CD14-positive monocyte (primary cell): ENCODE results near the gene C10orf143. TPM values are rescaled to one million over a fixed set of nuclear protein-coding genes. Genes with fewer than 3 reads are reported as not detected.

Experiments used
- DNase-seq, 3 donors: peaks; one replicate each; pipeline ENCODE4 v3.0.0-alpha.2; 2011 to 2022
- H2AFZ ChIP-seq: 2 replicates; pipeline ENCODE4 v1.6.0; 2012; ENCODE audit warnings: mild to moderate bottlenecking, low read depth, low read length, inconsistent platforms; ENCODE audit not compliant: insufficient read depth, poor library complexity, severe bottlenecking
- H3K27ac ChIP-seq, 2 donors: 1 replicate in 1 of 2; 2 replicates in 1 of 2; pipeline ENCODE4 v1.5.1; 2012 to 2013; ENCODE audit warnings: low read length in 2 of 2, control low read depth in 1 of 2, inconsistent platforms in 1 of 2, low read depth in 1 of 2, mild to moderate bottlenecking in 1 of 2
- H3K27me3 ChIP-seq, 2 donors: one replicate each; pipeline versions ENCODE4 v1.6.0 to v1.6.1; 2011 to 2013; ENCODE audit warnings: low read length in 2 of 2; ENCODE audit not compliant: control insufficient read depth in 2 of 2, insufficient read depth in 2 of 2
- H3K36me3 ChIP-seq, 2 donors: replicated peaks in 1 of 2; 1 replicate in 1 of 2; 2 replicates in 1 of 2; pipeline versions ENCODE4 v1.5.1 to v1.6.1; 2012 to 2013; ENCODE audit warnings: low read length in 2 of 2, control low read depth in 1 of 2, inconsistent platforms in 1 of 2, mild to moderate bottlenecking in 1 of 2; ENCODE audit not compliant: insufficient read depth in 2 of 2, control insufficient read depth in 1 of 2
- H3K4me1 ChIP-seq, 2 donors: 1 replicate in 1 of 2; 2 replicates in 1 of 2; pipeline versions ENCODE4 v1.5.1 to v1.6.1; 2012 to 2013; ENCODE audit warnings: low read length in 2 of 2, control low read depth in 1 of 2, inconsistent platforms in 1 of 2, mild to moderate bottlenecking in 1 of 2, moderate library complexity in 1 of 2; ENCODE audit not compliant: insufficient read depth in 2 of 2, control insufficient read depth in 1 of 2
- H3K4me2 ChIP-seq: replicated peaks from 2 replicates; pipeline ENCODE3; 2012; ENCODE audit warnings: low read length, moderate library complexity, mild to moderate bottlenecking; ENCODE audit not compliant: poor library complexity, severe bottlenecking; ENCODE audit errors: extremely low read depth
- H3K4me3 ChIP-seq, 3 experiments: fragments of 200-600 bp in 1 of 3; sonication (generic) in 1 of 3; replicated peaks in 1 of 3; 1 replicate in 2 of 3; 2 replicates in 1 of 3; pipeline ENCODE4 v1.5.1; 2011 to 2013; ENCODE audit warnings: low read length in 3 of 3, mild to moderate bottlenecking in 3 of 3, control low read depth in 2 of 3, low read depth in 2 of 3, inconsistent platforms in 1 of 3, moderate library complexity in 1 of 3
- H3K79me2 ChIP-seq: 2 replicates; pipeline ENCODE4 v1.6.0; 2012; ENCODE audit warnings: mild to moderate bottlenecking, control low read depth, inconsistent platforms, low read length, moderate library complexity; ENCODE audit not compliant: insufficient read depth
- H3K9ac ChIP-seq: 2 replicates; pipeline ENCODE4 v1.6.0; 2017; ENCODE audit warnings: low read length, mild to moderate bottlenecking; ENCODE audit not compliant: insufficient read depth, poor library complexity, severe bottlenecking
- H3K9me3 ChIP-seq, 2 donors: replicated peaks in 1 of 2; 1 replicate in 1 of 2; 2 replicates in 1 of 2; pipeline versions ENCODE4 v1.5.1 to v1.6.1; 2012 to 2013; ENCODE audit warnings: low read length in 2 of 2, control low read depth in 1 of 2; ENCODE audit not compliant: control insufficient read depth in 1 of 2, insufficient read depth in 1 of 2
- H4K20me1 ChIP-seq: 2 replicates; pipeline ENCODE4 v1.6.0; 2012; ENCODE audit warnings: mild to moderate bottlenecking, low read length, control low read depth, moderate library complexity; ENCODE audit not compliant: insufficient read depth
- H3K27ac Mint-ChIP-seq, 7 donors: one replicate each; pipeline ENCODE4 v1.8.0; 2020; ENCODE audit warnings: mild to moderate bottlenecking in 7 of 7, mixed read lengths in 7 of 7, moderate library complexity in 6 of 7, inconsistent platforms in 2 of 7
- H3K27me3 Mint-ChIP-seq, 3 donors: one replicate each; pipeline ENCODE4 v1.8.0; 2021 to 2022; ENCODE audit warnings: low read depth in 3 of 3, mild to moderate bottlenecking in 3 of 3, mixed read lengths in 3 of 3, moderate library complexity in 3 of 3, inconsistent platforms in 1 of 3
- H3K36me3 Mint-ChIP-seq, 2 donors: one replicate each; pipeline ENCODE4 v1.8.0; 2020; ENCODE audit warnings: mixed read lengths in 2 of 2, inconsistent platforms in 1 of 2, mild to moderate bottlenecking in 1 of 2
- H3K4me1 Mint-ChIP-seq: one replicate; pipeline ENCODE4 v1.8.0; 2020; ENCODE audit warnings: mild to moderate bottlenecking, mixed read lengths
- H3K4me3 Mint-ChIP-seq, 2 donors: one replicate each; pipeline ENCODE4 v1.8.0; 2020; ENCODE audit warnings: mild to moderate bottlenecking in 2 of 2, mixed read lengths in 2 of 2, moderate library complexity in 1 of 2
- H3K9me3 Mint-ChIP-seq, 7 donors: one replicate each; pipeline ENCODE4 v1.8.0; 2020 to 2022; ENCODE audit warnings: mixed read lengths in 7 of 7, mild to moderate bottlenecking in 6 of 7, moderate library complexity in 6 of 7, inconsistent platforms in 2 of 7
- CTCF ChIP-seq: fragments of 200-600 bp; IDR thresholded peaks from one replicate; pipeline ENCODE4 v1.8.0; 2022; ENCODE audit warnings: antibody characterized with exemption, mild to moderate bottlenecking
- WGBS: methylation state at CpG from one replicate; pipeline ENCODE4 v1.1.5; 2013; ENCODE audit warnings: missing lambda C conversion rate; ENCODE audit not compliant: insufficient coverage; 5-methylcytosine and 5-hydroxymethylcytosine counted together
- intact Hi-C, 2 donors: fragments of 100-400 bp; cut with micrococcal nuclease; formaldehyde crosslinking; loops; one replicate each; pipeline versions ENCODE4 v1.15.0 to v1.15.1; 2023
- polyA plus RNA-seq, 3 donors: library from polyadenylated mRNA; depleted of rRNA in 1 of 3; unstranded in 2 of 3; stranded (reverse) in 1 of 3; fragments of 300-500 nt in 2 of 3; fragments of >200 nt in 1 of 3; fragmentation: Illumina TruSeq in 2 of 3; gene quantifications; 1 replicate in 2 of 3; 2 replicates in 1 of 3; pipeline ENCODE4 v1.2.3, GENCODE V29; 2012 to 2021

C10orf143 gene
- polyA plus RNA-seq, 3 donors, result 3.6 to 11.6 (median 8.0) TPM

- no peak for TF ChIP-seq CTCF
- Mint-ChIP-seq H3K27me3 (peaks cover 1 to 6% (median 3%) of the 10 kb centered on the region in 3 donors), H3K27ac (peak overlapping the region in 1 of 7 donors; percentile 26), H3K9me3 (peaks cover 0 to 11% (median 4%) of the 10 kb centered on the region in 7 donors), H3K4me3 (no peak overlapping the region), H3K36me3 (no peaks in the 10 kb centered on the region), H3K4me1 (no peaks in the 10 kb centered on the region)
- no peak overlapping the region for H3K4me2 ChIP-seq
- intact Hi-C loops, result no loop called here
- no peak overlapping the region for H2AFZ ChIP-seq
- no peak overlapping the region for H3K9ac ChIP-seq
- no peak overlapping the region for H3K27ac ChIP-seq
- DNase-seq, result no peak
- H3K27me3 ChIP-seq, result no peaks in the 10 kb centered on the region
- H3K9me3 ChIP-seq, result no peaks in the 10 kb centered on the region
- no CpG with 5 or more reads among the region's 4 CpGs for WGBS
- H3K4me1 ChIP-seq, result no peaks in the 10 kb centered on the region
- H3K4me3 ChIP-seq, result no peak overlapping the region
- no peaks in the 10 kb centered on the region for H3K36me3 ChIP-seq
- no peaks in the 10 kb centered on the region for H3K79me2 ChIP-seq
- no peaks in the 10 kb centered on the region for H4K20me1 ChIP-seq
These were observed 81.4 kb downstream of the C10orf143 start for GRCh38 chr10:130029209-130029608.

GRCh38 chr10:130028465-130028819 lies 82.2 kb downstream of the C10orf143 start:
- H3K27me3 ChIP-seq, result no peaks in the 10 kb centered on the region
- peaks cover 1 to 6% (median 3%) of the 10 kb centered on the region in 3 donors for H3K27me3 Mint-ChIP-seq
- H3K9ac ChIP-seq, result no peak overlapping the region
- H3K27ac ChIP-seq, result no peak overlapping the region
- no peaks in the 10 kb centered on the region for H3K36me3 ChIP-seq
- 69% methylated on average over 4 of the region's 4 CpGs for WGBS
- H3K9me3 ChIP-seq, result no peaks in the 10 kb centered on the region
- no peak for TF ChIP-seq CTCF
- DNase-seq, result no peak
- peaks cover 0 to 11% (median 4%) of the 10 kb centered on the region in 7 donors for H3K9me3 Mint-ChIP-seq
- H3K36me3 Mint-ChIP-seq, result no peaks in the 10 kb centered on the region
- no peaks in the 10 kb centered on the region for H3K79me2 ChIP-seq
- no peak overlapping the region for H3K27ac Mint-ChIP-seq
- no peak overlapping the region for H3K4me2 ChIP-seq
- H3K4me1 Mint-ChIP-seq, result no peaks in the 10 kb centered on the region
- no peak overlapping the region for H3K4me3 Mint-ChIP-seq
- H4K20me1 ChIP-seq, result no peaks in the 10 kb centered on the region
- no peaks in the 10 kb centered on the region for H3K4me1 ChIP-seq
- intact Hi-C loops, result no loop called here
- H3K4me3 ChIP-seq, result no peak overlapping the region
- H2AFZ ChIP-seq, result no peak overlapping the region
